Uterus (tissue), 4 donors: ENCODE measurements around the gene PSMD1. TPM values are rescaled to one million over a fixed set of nuclear protein-coding genes. Genes with fewer than 3 reads are reported as not detected.

Experiments used
- DNase-seq, 2 donors: peaks; one replicate each; pipeline ENCODE4 v3.0.0-alpha.2; 2019 to 2020
- H3K27ac ChIP-seq, 2 donors: fragments of 200-600 bp; sonication (generic); 1 replicate in 1 of 2; 2 replicates in 1 of 2; pipeline ENCODE4 v1.5.1; 2016 to 2018
- H3K27me3 ChIP-seq, 2 donors: fragments of 200-600 bp; sonication (generic); one replicate each; pipeline ENCODE4 v1.5.1; 2018 to 2019; ENCODE audit warnings: control low read depth in 1 of 2
- H3K36me3 ChIP-seq, 2 donors: fragments of 200-600 bp; sonication (generic); one replicate each; pipeline ENCODE4 v1.5.1; 2019; ENCODE audit warnings: control low read depth in 1 of 2
- H3K4me1 ChIP-seq, 2 donors: fragments of 200-600 bp; sonication (generic); one replicate each; pipeline ENCODE4 v1.5.1; 2018 to 2019; ENCODE audit warnings: control low read depth in 1 of 2
- H3K4me3 ChIP-seq, 2 donors: fragments of 200-600 bp; sonication (generic); 1 replicate in 1 of 2; 2 replicates in 1 of 2; pipeline ENCODE4 v1.5.1; 2018 to 2019; ENCODE audit warnings: mild to moderate bottlenecking in 1 of 2
- H3K9me3 ChIP-seq, 2 donors: fragments of 200-600 bp; sonication (generic); one replicate each; pipeline ENCODE4 v1.5.1; 2019; ENCODE audit warnings: control low read depth in 1 of 2
- CTCF ChIP-seq, 4 experiments: fragments of 200-600 bp in 2 of 4; fragments of 450-650 bp in 2 of 4; sonication (generic) in 2 of 4; IDR thresholded peaks; one replicate each; pipeline ENCODE4 v1.5.1; 2016 to 2019; ENCODE audit warnings: antibody characterized with exemption in 4 of 4, mild to moderate bottlenecking in 2 of 4, moderate library complexity in 1 of 4
- POLR2A ChIP-seq, 2 donors: fragments of 450-650 bp; IDR thresholded peaks; one replicate each; pipeline ENCODE4 v1.6.1; 2016; ENCODE audit warnings: antibody characterized with exemption in 2 of 2, mild to moderate bottlenecking in 1 of 2, moderate library complexity in 1 of 2
- intact Hi-C: fragments of 100-400 bp; cut with DNase I; formaldehyde crosslinking; loops from one replicate; pipeline ENCODE4 v1.15.1; 2023; ENCODE audit warnings: low total_unique reads
- total RNA-seq, 4 donors: library from RNA; depleted of rRNA in 3 of 4; stranded (reverse); fragments of >200 nt in 3 of 4; gene quantifications; one replicate each; pipeline versions ENCODE4 v1.1.0 to v1.2.4, GENCODE V29; 2014 to 2023
- donor health status: DM: yes; HTN: yes; CAD: no.

The PSMD1 gene
- total RNA-seq, 4 donors from 2014 or later: 54.4 to 96.6 (median 68.6) TPM

- no peak for TF ChIP-seq CTCF (IDR thresholded peaks at IDR 0.05)
- Histone ChIP-seq H3K4me3 (no peak overlapping the region), H3K4me1 (no peaks in the 10 kb centered on the region), H3K27me3 (no peaks in the 10 kb centered on the region), H3K36me3 (no peaks in the 10 kb centered on the region), H3K9me3 (no peaks in the 10 kb centered on the region), H3K27ac (peak overlapping the region in 1 of 2 donors; percentile 53)
- intact Hi-C loops: no loop called here
- no peak for DNase-seq
Observed at GRCh38 chr2:231130336-231131056, 73.8 kb downstream of the PSMD1 start.

- Histone ChIP-seq H3K4me3 (no peak overlapping the region), H3K27me3 (no peaks in the 10 kb centered on the region), H3K36me3 (no peaks in the 10 kb centered on the region), H3K9me3 (no peaks in the 10 kb centered on the region), H3K4me1 (no peaks in the 10 kb centered on the region), H3K27ac (no peak overlapping the region)
- intact Hi-C loops: no loop called here
- DNase-seq: no peak
- TF ChIP-seq CTCF (IDR thresholded peaks at IDR 0.05): no peak
- TF ChIP-seq POLR2A (IDR thresholded peaks at IDR 0.05): no peak
Observed at GRCh38 chr2:231132129-231132528, 75.5 kb downstream of the PSMD1 start.

GRCh38 chr2:231133365-231134099 lies 76.9 kb downstream of the PSMD1 start:
- Histone ChIP-seq H3K9me3 (no peaks in the 10 kb centered on the region), H3K27ac (peak overlapping the region in 1 of 2 donors; percentile 16), H3K4me3 (no peak overlapping the region), H3K27me3 (no peaks in the 10 kb centered on the region), H3K4me1 (no peaks in the 10 kb centered on the region), H3K36me3 (no peaks in the 10 kb centered on the region)
- TF ChIP-seq POLR2A (IDR thresholded peaks at IDR 0.05) (no peak), CTCF (IDR thresholded peaks at IDR 0.05) (no peak)
- DNase-seq: no peak
- intact Hi-C loops: no loop called here

GRCh38 chr2:231134910-231135655 lies 78.4 kb downstream of the PSMD1 start:
- no peak overlapping the region for H3K4me3 ChIP-seq

More at GRCh38 chr2:231134910-231135655, 78.4 kb downstream of the PSMD1 start:
- no peaks in the 10 kb centered on the region for H3K9me3 ChIP-seq
- peak overlapping the region in 1 of 2 donors; percentile 40 for H3K27ac ChIP-seq
- H3K4me1 ChIP-seq: no peaks in the 10 kb centered on the region
- TF ChIP-seq CTCF (IDR thresholded peaks at IDR 0.05): no peak
- no peak for TF ChIP-seq POLR2A (IDR thresholded peaks at IDR 0.05)
- no peaks in the 10 kb centered on the region for H3K27me3 ChIP-seq
- H3K36me3 ChIP-seq: no peaks in the 10 kb centered on the region
- intact Hi-C loops: no loop called here
- no peak for DNase-seq
